ENCODE data around the gene LPGAT1.

- TF ChIP-seq, protein P1, sequence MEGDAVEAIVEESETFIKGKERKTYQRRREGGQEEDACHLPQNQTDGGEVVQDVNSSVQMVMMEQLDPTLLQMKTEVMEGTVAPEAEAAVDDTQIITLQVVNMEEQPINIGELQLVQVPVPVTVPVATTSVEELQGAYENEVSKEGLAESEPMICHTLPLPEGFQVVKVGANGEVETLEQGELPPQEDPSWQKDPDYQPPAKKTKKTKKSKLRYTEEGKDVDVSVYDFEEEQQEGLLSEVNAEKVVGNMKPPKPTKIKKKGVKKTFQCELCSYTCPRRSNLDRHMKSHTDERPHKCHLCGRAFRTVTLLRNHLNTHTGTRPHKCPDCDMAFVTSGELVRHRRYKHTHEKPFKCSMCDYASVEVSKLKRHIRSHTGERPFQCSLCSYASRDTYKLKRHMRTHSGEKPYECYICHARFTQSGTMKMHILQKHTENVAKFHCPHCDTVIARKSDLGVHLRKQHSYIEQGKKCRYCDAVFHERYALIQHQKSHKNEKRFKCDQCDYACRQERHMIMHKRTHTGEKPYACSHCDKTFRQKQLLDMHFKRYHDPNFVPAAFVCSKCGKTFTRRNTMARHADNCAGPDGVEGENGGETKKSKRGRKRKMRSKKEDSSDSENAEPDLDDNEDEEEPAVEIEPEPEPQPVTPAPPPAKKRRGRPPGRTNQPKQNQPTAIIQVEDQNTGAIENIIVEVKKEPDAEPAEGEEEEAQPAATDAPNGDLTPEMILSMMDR (IDR thresholded peaks at IDR 0.05; ENCODE audit: extremely low read depth in 1 of 2, insufficient read depth in 1 of 2, low read depth in 1 of 2, low read length in 2 of 2) = no peak
- no peak for TF ChIP-seq POLR2A (IDR thresholded peaks at IDR 0.05; ENCODE audit: low read depth, low read length)
- TF ChIP-seq EZH2 (IDR thresholded peaks at IDR 0.05; ENCODE audit: borderline replicate concordance, low read depth, low read length, severe bottlenecking) = no peak
- TF ChIP-seq POLR2AphosphoS5 (IDR thresholded peaks at IDR 0.05; ENCODE audit: insufficient read depth, low read depth, low read length) = no peak
- TF ChIP-seq JUN (IDR thresholded peaks at IDR 0.05; ENCODE audit: borderline replicate concordance, insufficient read depth, insufficient read length, low read depth) = no peak
- TF ChIP-seq MYC (IDR thresholded peaks at IDR 0.05; ENCODE audit: low read depth, low read length) = no peak
- TF ChIP-seq, protein P2, sequence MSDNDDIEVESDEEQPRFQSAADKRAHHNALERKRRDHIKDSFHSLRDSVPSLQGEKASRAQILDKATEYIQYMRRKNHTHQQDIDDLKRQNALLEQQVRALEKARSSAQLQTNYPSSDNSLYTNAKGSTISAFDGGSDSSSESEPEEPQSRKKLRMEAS (IDR thresholded peaks at IDR 0.05; ENCODE audit: insufficient read depth, insufficient read length) = no peak
These were observed 45.0 kb upstream of the LPGAT1 start for GRCh38 chr1:211875541-211875940.
